GM23338 (cell line): ENCODE results near the gene SRCAP. TPM values are rescaled to one million over a fixed set of nuclear protein-coding genes. Genes with fewer than 3 reads are reported as not detected.

ENCODE experiments used
- ATAC-seq: fragments of 200-7000 bp; cut with Tn5 transposase; 3 replicates; pipeline ENCODE4 v1.9.1; 2020
- DNase-seq: peaks from one replicate; pipeline ENCODE4 v3.0.0-alpha.2; 2015; ENCODE audit warnings: low spot score
- H2AFZ ChIP-seq: fragments of 200-600 bp; sonication (generic); 2 replicates; pipeline ENCODE4 v1.8.0; 2016; ENCODE audit warnings: antibody characterized with exemption, mild to moderate bottlenecking, moderate library complexity
- H3F3A ChIP-seq: fragments of 200-600 bp; sonication (generic); replicated peaks from 2 replicates; pipeline ENCODE4 v1.8.0; 2017; ENCODE audit warnings: antibody characterized with exemption, mixed run types, low read depth
- H3K27ac ChIP-seq: fragments of 200-600 bp; sonication (generic); 2 replicates; pipeline ENCODE4 v1.6.1; 2016; ENCODE audit warnings: low read depth
- H3K27me3 ChIP-seq: fragments of 200-600 bp; sonication (generic); 2 replicates; pipeline ENCODE4 v1.8.0; 2016; ENCODE audit warnings: mild to moderate bottlenecking, mixed run types, moderate library complexity; ENCODE audit not compliant: insufficient read depth
- H3K36me3 ChIP-seq: fragments of 200-600 bp; sonication (generic); 2 replicates; pipeline ENCODE4 v1.8.0; 2016; ENCODE audit warnings: mild to moderate bottlenecking; ENCODE audit not compliant: insufficient read depth
- H3K4me1 ChIP-seq: fragments of 200-600 bp; sonication (generic); 2 replicates; pipeline ENCODE4 v1.8.0; 2016; ENCODE audit warnings: mild to moderate bottlenecking, moderate library complexity; ENCODE audit not compliant: insufficient read depth
- H3K4me2 ChIP-seq: fragments of 200-600 bp; sonication (generic); 2 replicates; pipeline ENCODE4 v1.7.1; 2017; ENCODE audit warnings: mixed run types
- H3K4me3 ChIP-seq: fragments of 200-600 bp; sonication (generic); 2 replicates; pipeline ENCODE4 v1.6.1; 2016; ENCODE audit warnings: mixed run types
- H3K79me2 ChIP-seq: fragments of 200-600 bp; sonication (generic); replicated peaks from 2 replicates; pipeline ENCODE4 v1.8.0; 2017; ENCODE audit warnings: mild to moderate bottlenecking; ENCODE audit not compliant: insufficient read depth
- H3K9me2 ChIP-seq: fragments of 200-600 bp; sonication (generic); 2 replicates; pipeline ENCODE4 v1.8.0; 2017; ENCODE audit not compliant: insufficient read depth
- H4K20me1 ChIP-seq: fragments of 200-600 bp; sonication (generic); replicated peaks from 2 replicates; pipeline ENCODE4 v1.8.0; 2017; ENCODE audit warnings: mild to moderate bottlenecking; ENCODE audit not compliant: insufficient read depth
- H3K27ac Mint-ChIP-seq: 2 replicates; pipeline ENCODE4 v1.8.0; 2020; ENCODE audit warnings: inconsistent platforms, mild to moderate bottlenecking, moderate library complexity, mixed read lengths
- H3K27me3 Mint-ChIP-seq: 3 replicates; pipeline ENCODE4 v1.8.0; 2022; ENCODE audit warnings: low read depth, mild to moderate bottlenecking, moderate library complexity, mixed read lengths, inconsistent platforms; ENCODE audit not compliant: insufficient read depth, poor library complexity
- H3K36me3 Mint-ChIP-seq: 3 replicates; pipeline ENCODE4 v1.8.0; 2021; ENCODE audit warnings: low read depth, mild to moderate bottlenecking, inconsistent platforms, moderate library complexity, mixed read lengths
- H3K4me1 Mint-ChIP-seq: 3 replicates; pipeline ENCODE4 v1.8.0; 2020; ENCODE audit warnings: mild to moderate bottlenecking, inconsistent platforms, mixed read lengths
- H3K4me3 Mint-ChIP-seq: 3 replicates; pipeline ENCODE4 v1.8.0; 2021; ENCODE audit warnings: moderate library complexity, mild to moderate bottlenecking, inconsistent platforms, mixed read lengths
- H3K9me3 Mint-ChIP-seq: 3 replicates; pipeline ENCODE4 v1.8.0; 2020; ENCODE audit warnings: moderate library complexity, mild to moderate bottlenecking, inconsistent platforms, mixed read lengths
- CREB1 ChIP-seq: fragments of 250-450 bp; sonication (Bioruptor Pico); IDR thresholded peaks from 2 replicates; pipeline ENCODE4 v1.5.0; 2020; ENCODE audit warnings: low read depth, mild to moderate bottlenecking, moderate library complexity
- EZH2 ChIP-seq: fragments of 200-600 bp; sonication (generic); IDR thresholded peaks from one replicate; pipeline ENCODE4 v1.8.0; 2017; ENCODE audit warnings: antibody characterized with exemption, mild to moderate bottlenecking, low read depth; ENCODE audit not compliant: unreplicated experiment
- EZH2phosphoT487 ChIP-seq: fragments of 200-600 bp; sonication (generic); IDR thresholded peaks from one replicate; pipeline ENCODE4 v1.8.1; 2018; ENCODE audit warnings: antibody characterized with exemption; ENCODE audit not compliant: unreplicated experiment
- JUNB ChIP-seq: IDR thresholded peaks from one replicate; pipeline ENCODE4 v1.6.1; 2016; ENCODE audit warnings: antibody characterized with exemption; ENCODE audit not compliant: unreplicated experiment
- NANOG ChIP-seq: IDR thresholded peaks from 2 replicates; pipeline ENCODE4 v1.6.1; 2016; ENCODE audit warnings: antibody characterized with exemption, borderline replicate concordance
- POLR2AphosphoS5 ChIP-seq: IDR thresholded peaks from 2 replicates; pipeline ENCODE4 v1.6.1; 2016; ENCODE audit warnings: antibody characterized with exemption, low read depth
- STAT1 ChIP-seq: IDR thresholded peaks from one replicate; pipeline ENCODE4 v1.6.1; 2016; ENCODE audit warnings: antibody characterized with exemption; ENCODE audit not compliant: unreplicated experiment
- ZNF114 ChIP-seq: fragments of 250-450 bp; sonication (Bioruptor Pico); IDR thresholded peaks from 2 replicates; pipeline ENCODE4 v1.5.0; 2020; ENCODE audit warnings: mild to moderate bottlenecking, moderate library complexity
- ZNF331 ChIP-seq: fragments of 250-450 bp; sonication (Bioruptor Pico); IDR thresholded peaks from 2 replicates; pipeline ENCODE4 v1.5.0; 2020; ENCODE audit warnings: low read depth, mild to moderate bottlenecking, moderate library complexity
- ZNF462 ChIP-seq: fragments of 250-450 bp; sonication (Bioruptor Pico); IDR thresholded peaks from 2 replicates; pipeline ENCODE4 v1.5.0; 2020; ENCODE audit warnings: mild to moderate bottlenecking, moderate library complexity
- polyA plus RNA-seq: library from polyadenylated mRNA; unstranded; fragments of >200 nt; fragmentation: Nextera tagmentation; extraction: Ambion mirVana; gene quantifications from 2 replicates; pipeline ENCODE4 v1.2.1, GENCODE V29; 2016
- total RNA-seq: library from RNA; depleted of rRNA; stranded (reverse); fragments of >200 nt; shearing (Covaris generic); gene quantifications from 2 replicates; pipeline ENCODE4 v1.2.3, GENCODE V29; 2014
- TF ChIP-seq, protein P1 (sequence below): IDR thresholded peaks from one replicate; pipeline ENCODE4 v1.6.1; 2018; ENCODE audit warnings: antibody characterized with exemption; ENCODE audit not compliant: unreplicated experiment
- TF ChIP-seq, protein P2 (sequence below): IDR thresholded peaks from 2 replicates; pipeline ENCODE4 v1.6.1; 2016; ENCODE audit warnings: antibody characterized with exemption
- TF ChIP-seq, protein P3 (sequence below), 2 experiments: fragments of 200-600 bp in 1 of 2; sonication (generic) in 1 of 2; conservative IDR thresholded peaks; 2 replicates each; pipeline versions ENCODE4 v1.5.1 to v1.6.1; 2016 to 2017; ENCODE audit warnings: antibody characterized with exemption in 2 of 2, low read depth in 2 of 2, mild to moderate bottlenecking in 2 of 2, moderate library complexity in 1 of 2

Gene SRCAP
- total and polyA plus RNA-seq, 2 experiments from 2014 or later, result 15.3 to 38.4 TPM

DNA sequence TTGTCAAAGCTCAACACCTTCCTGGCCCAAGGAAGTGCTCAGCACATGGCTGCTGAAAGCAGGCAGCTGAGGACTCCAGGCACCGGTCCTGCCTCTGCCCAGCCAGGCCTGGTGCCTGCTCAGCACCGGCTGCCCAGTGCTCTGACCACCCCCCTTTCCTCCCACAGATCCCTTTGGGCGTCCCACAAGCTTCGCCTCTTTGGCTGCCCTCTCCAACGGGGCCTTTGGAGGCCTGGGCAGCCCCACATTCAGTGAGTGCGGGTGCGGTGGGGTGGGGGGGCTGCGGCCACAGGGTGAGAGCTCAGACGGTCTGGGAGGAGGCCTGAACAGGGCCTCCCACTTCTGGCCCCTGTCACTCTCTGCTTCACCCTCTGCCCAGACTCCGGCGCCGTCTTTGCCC is 30.6 kb upstream of the SRCAP start:
- ATAC-seq (no peak), DNase-seq (no peak)
- Histone ChIP-seq H3F3A (no peaks in the 10 kb centered on the region), H3K79me2 (no peaks in the 10 kb centered on the region), H3K9me2 (no peaks in the 10 kb centered on the region), H3K27ac (no peak overlapping the region), H3K36me3 (no peaks in the 10 kb centered on the region), H3K4me1 (no peaks in the 10 kb centered on the region), H3K4me2 (no peak overlapping the region), H4K20me1 (peaks cover 18% of the 10 kb centered on the region), H3K4me3 (no peak overlapping the region), H2AFZ (no peak overlapping the region), H3K27me3 (peaks cover 86% of the 10 kb centered on the region)
- H3K4me1 Mint-ChIP-seq, result no peaks in the 10 kb centered on the region
- H3K9me3 Mint-ChIP-seq, result no peaks in the 10 kb centered on the region
- H3K27ac Mint-ChIP-seq, result no peak overlapping the region
- peaks cover 20% of the 10 kb centered on the region for H3K36me3 Mint-ChIP-seq
- no peak overlapping the region for H3K4me3 Mint-ChIP-seq
- peaks cover 69% of the 10 kb centered on the region for H3K27me3 Mint-ChIP-seq
- no peak for TF ChIP-seq ZNF462
- no peak for TF ChIP-seq NANOG
- TF ChIP-seq JUNB, result no peak
- no peak for TF ChIP-seq EZH2phosphoT487
- TF ChIP-seq CREB1 (CRISPR knock-in tag), result no peak
- no peak for TF ChIP-seq ZNF114
- TF ChIP-seq POLR2AphosphoS5, result no peak
- no peak for TF ChIP-seq STAT1
- no peak for TF ChIP-seq EZH2
- TF ChIP-seq, protein P1, sequence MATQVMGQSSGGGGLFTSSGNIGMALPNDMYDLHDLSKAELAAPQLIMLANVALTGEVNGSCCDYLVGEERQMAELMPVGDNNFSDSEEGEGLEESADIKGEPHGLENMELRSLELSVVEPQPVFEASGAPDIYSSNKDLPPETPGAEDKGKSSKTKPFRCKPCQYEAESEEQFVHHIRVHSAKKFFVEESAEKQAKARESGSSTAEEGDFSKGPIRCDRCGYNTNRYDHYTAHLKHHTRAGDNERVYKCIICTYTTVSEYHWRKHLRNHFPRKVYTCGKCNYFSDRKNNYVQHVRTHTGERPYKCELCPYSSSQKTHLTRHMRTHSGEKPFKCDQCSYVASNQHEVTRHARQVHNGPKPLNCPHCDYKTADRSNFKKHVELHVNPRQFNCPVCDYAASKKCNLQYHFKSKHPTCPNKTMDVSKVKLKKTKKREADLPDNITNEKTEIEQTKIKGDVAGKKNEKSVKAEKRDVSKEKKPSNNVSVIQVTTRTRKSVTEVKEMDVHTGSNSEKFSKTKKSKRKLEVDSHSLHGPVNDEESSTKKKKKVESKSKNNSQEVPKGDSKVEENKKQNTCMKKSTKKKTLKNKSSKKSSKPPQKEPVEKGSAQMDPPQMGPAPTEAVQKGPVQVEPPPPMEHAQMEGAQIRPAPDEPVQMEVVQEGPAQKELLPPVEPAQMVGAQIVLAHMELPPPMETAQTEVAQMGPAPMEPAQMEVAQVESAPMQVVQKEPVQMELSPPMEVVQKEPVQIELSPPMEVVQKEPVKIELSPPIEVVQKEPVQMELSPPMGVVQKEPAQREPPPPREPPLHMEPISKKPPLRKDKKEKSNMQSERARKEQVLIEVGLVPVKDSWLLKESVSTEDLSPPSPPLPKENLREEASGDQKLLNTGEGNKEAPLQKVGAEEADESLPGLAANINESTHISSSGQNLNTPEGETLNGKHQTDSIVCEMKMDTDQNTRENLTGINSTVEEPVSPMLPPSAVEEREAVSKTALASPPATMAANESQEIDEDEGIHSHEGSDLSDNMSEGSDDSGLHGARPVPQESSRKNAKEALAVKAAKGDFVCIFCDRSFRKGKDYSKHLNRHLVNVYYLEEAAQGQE, result no peak
- no peak for TF ChIP-seq ZNF331 (CRISPR knock-in tag)
- TF ChIP-seq, protein P2, sequence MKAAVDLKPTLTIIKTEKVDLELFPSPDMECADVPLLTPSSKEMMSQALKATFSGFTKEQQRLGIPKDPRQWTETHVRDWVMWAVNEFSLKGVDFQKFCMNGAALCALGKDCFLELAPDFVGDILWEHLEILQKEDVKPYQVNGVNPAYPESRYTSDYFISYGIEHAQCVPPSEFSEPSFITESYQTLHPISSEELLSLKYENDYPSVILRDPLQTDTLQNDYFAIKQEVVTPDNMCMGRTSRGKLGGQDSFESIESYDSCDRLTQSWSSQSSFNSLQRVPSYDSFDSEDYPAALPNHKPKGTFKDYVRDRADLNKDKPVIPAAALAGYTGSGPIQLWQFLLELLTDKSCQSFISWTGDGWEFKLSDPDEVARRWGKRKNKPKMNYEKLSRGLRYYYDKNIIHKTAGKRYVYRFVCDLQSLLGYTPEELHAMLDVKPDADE, result no peak
- TF ChIP-seq, protein P3, sequence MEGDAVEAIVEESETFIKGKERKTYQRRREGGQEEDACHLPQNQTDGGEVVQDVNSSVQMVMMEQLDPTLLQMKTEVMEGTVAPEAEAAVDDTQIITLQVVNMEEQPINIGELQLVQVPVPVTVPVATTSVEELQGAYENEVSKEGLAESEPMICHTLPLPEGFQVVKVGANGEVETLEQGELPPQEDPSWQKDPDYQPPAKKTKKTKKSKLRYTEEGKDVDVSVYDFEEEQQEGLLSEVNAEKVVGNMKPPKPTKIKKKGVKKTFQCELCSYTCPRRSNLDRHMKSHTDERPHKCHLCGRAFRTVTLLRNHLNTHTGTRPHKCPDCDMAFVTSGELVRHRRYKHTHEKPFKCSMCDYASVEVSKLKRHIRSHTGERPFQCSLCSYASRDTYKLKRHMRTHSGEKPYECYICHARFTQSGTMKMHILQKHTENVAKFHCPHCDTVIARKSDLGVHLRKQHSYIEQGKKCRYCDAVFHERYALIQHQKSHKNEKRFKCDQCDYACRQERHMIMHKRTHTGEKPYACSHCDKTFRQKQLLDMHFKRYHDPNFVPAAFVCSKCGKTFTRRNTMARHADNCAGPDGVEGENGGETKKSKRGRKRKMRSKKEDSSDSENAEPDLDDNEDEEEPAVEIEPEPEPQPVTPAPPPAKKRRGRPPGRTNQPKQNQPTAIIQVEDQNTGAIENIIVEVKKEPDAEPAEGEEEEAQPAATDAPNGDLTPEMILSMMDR (conservative IDR thresholded peaks at IDR 0.05; ENCODE audit: low read depth in 2 of 2), result no peak
